ENCODE measurements around the gene TPM2.

- TF ChIP-seq CTCF (conservative IDR thresholded peaks at IDR 0.05; ENCODE audit: low read depth, low read length) (no peak), EZH2 (IDR thresholded peaks at IDR 0.05; ENCODE audit: low read length, unreplicated experiment) (no peak)
Measured at GRCh38 chr9:35669331-35670145, 20.2 kb downstream of the TPM2 start.
